ENCODE data around the gene GJC1. TPM values are rescaled to one million over a fixed set of nuclear protein-coding genes. Genes with fewer than 3 reads are reported as not detected.

GJC1 gene
- total RNA-seq, 1 experiment from 2014 or later = 5.2 TPM

Other genes starting within 250 kb of the GJC1 start
- gene MEIOC, start 173.8 kb downstream of the GJC1 start, total RNA-seq (2014; rRNA removed; shearing (Covaris generic)) = 0.75 and 0.82 TPM in 2 replicates
- 46.0 and 49.1 TPM in 2 replicates for gene CCDC43, start 140.5 kb downstream of the GJC1 start, total RNA-seq (2014; rRNA removed; shearing (Covaris generic))
- gene DBF4B, start 121.6 kb downstream of the GJC1 start, total RNA-seq (2014; rRNA removed; shearing (Covaris generic)) = 11.5 and 12.9 TPM in 2 replicates
- 0.75 and 0.94 TPM in 2 replicates for gene ADAM11, start 71.3 kb downstream of the GJC1 start, total RNA-seq (2014; rRNA removed; shearing (Covaris generic))
- not detected in 2 replicates for gene HIGD1B, start 17.6 kb upstream of the GJC1 start, total RNA-seq (2014; rRNA removed; shearing (Covaris generic))
- gene EFTUD2, start 69.2 kb upstream of the GJC1 start, total RNA-seq (2014; rRNA removed; shearing (Covaris generic)) = 112 and 137 TPM in 2 replicates
- gene GFAP, start 85.2 kb upstream of the GJC1 start, total RNA-seq (2014; rRNA removed; shearing (Covaris generic)) = 0.09 and 0.32 TPM in 2 replicates
- gene KIF18B, start 117.5 kb upstream of the GJC1 start, total RNA-seq (2014; rRNA removed; shearing (Covaris generic)) = 11.0 and 12.7 TPM in 2 replicates
- gene C1QL1, start 138.0 kb upstream of the GJC1 start, total RNA-seq (2014; rRNA removed; shearing (Covaris generic)) = 0.72 and 0.84 TPM in 2 replicates
- gene DCAKD, start 221.3 kb upstream of the GJC1 start, total RNA-seq (2014; rRNA removed; shearing (Covaris generic)) = 22.8 and 24.0 TPM in 2 replicates
- 88.9 and 561 TPM in 2 replicates for gene NMT1, start 231.0 kb upstream of the GJC1 start, total RNA-seq (2014; rRNA removed; shearing (Covaris generic))